Nephron (organoid): ENCODE results near the gene FOXN3.

Experiments
- H3K27ac Mint-ChIP-seq, 3 experiments: 2 replicates each; pipeline ENCODE4 v1.8.0; 2020; ENCODE audit warnings: mixed read lengths in 3 of 3, mild to moderate bottlenecking in 2 of 3, moderate library complexity in 1 of 3
- H3K27me3 Mint-ChIP-seq: 2 replicates; pipeline ENCODE4 v1.8.0; 2021; ENCODE audit warnings: low read depth, mild to moderate bottlenecking, moderate library complexity, mixed read lengths
- H3K36me3 Mint-ChIP-seq: 2 replicates; pipeline ENCODE4 v1.8.0; 2020; ENCODE audit warnings: low read depth, mixed read lengths
- H3K4me1 Mint-ChIP-seq: 2 replicates; pipeline ENCODE4 v1.8.0; 2020; ENCODE audit warnings: mixed read lengths
- H3K4me3 Mint-ChIP-seq, 3 experiments: 2 replicates each; pipeline ENCODE4 v1.8.0; 2020; ENCODE audit warnings: mild to moderate bottlenecking in 3 of 3, mixed read lengths in 3 of 3, moderate library complexity in 2 of 3
- H3K9me3 Mint-ChIP-seq: 2 replicates; pipeline ENCODE4 v1.8.0; 2020; ENCODE audit warnings: mixed read lengths
- CTCF ChIP-seq, 3 experiments: fragments of 200-600 bp; sonication (generic); IDR thresholded peaks; one replicate each; pipeline ENCODE4 v1.5.0; 2021; ENCODE audit warnings: antibody characterized with exemption in 3 of 3; ENCODE audit not compliant: unreplicated experiment in 3 of 3

The FOXN3 gene

GRCh38 chr14:89314274-89314673 is 102.8 kb downstream of the FOXN3 start:
- Mint-ChIP-seq H3K36me3 (peaks cover 16% of the 10 kb centered on the region), H3K9me3 (peaks cover 9% of the 10 kb centered on the region), H3K4me3 (no peak overlapping the region), H3K27ac (no peak overlapping the region), H3K27me3 (no peaks in the 10 kb centered on the region), H3K4me1 (peaks cover 8% of the 10 kb centered on the region)
- TF ChIP-seq CTCF (IDR thresholded peaks at IDR 0.05; ENCODE audit: unreplicated experiment in 3 of 3): no peak

- peaks cover 16% of the 10 kb centered on the region for H3K4me1 Mint-ChIP-seq
- no peaks in the 10 kb centered on the region for H3K27me3 Mint-ChIP-seq
- no peak overlapping the region for H3K4me3 Mint-ChIP-seq
- H3K36me3 Mint-ChIP-seq: peaks cover 8% of the 10 kb centered on the region
- no peak for TF ChIP-seq CTCF (IDR thresholded peaks at IDR 0.05; ENCODE audit: unreplicated experiment in 3 of 3)
- H3K9me3 Mint-ChIP-seq: peaks cover 3% of the 10 kb centered on the region
- no peak overlapping the region for H3K27ac Mint-ChIP-seq
Measured at GRCh38 chr14:89312932-89313331, 104.1 kb downstream of the FOXN3 start.

- no peak for TF ChIP-seq CTCF (IDR thresholded peaks at IDR 0.05; ENCODE audit: unreplicated experiment in 3 of 3)
- H3K27ac Mint-ChIP-seq: no peak overlapping the region
- no peak overlapping the region for H3K4me3 Mint-ChIP-seq
- H3K27me3 Mint-ChIP-seq: no peaks in the 10 kb centered on the region
- peaks cover 4% of the 10 kb centered on the region for H3K36me3 Mint-ChIP-seq
- H3K4me1 Mint-ChIP-seq: peaks cover 30% of the 10 kb centered on the region
- H3K9me3 Mint-ChIP-seq: peaks cover 3% of the 10 kb centered on the region
Measured at GRCh38 chr14:89310211-89310610, 106.8 kb downstream of the FOXN3 start.

- Mint-ChIP-seq H3K36me3 (peaks cover 4% of the 10 kb centered on the region), H3K4me1 (peaks cover 35% of the 10 kb centered on the region), H3K9me3 (peaks cover 3% of the 10 kb centered on the region), H3K4me3 (no peak overlapping the region), H3K27me3 (no peaks in the 10 kb centered on the region), H3K27ac (peak overlapping the region in 1 of 3 experiments; percentile 95)
- TF ChIP-seq CTCF (IDR thresholded peaks at IDR 0.05; ENCODE audit: unreplicated experiment in 3 of 3): no peak
Measured at GRCh38 chr14:89309670-89310177, 107.3 kb downstream of the FOXN3 start.

GRCh38 chr14:89308232-89308959 is 108.6 kb downstream of the FOXN3 start:
- no peak overlapping the region for H3K4me3 Mint-ChIP-seq
- no peaks in the 10 kb centered on the region for H3K27me3 Mint-ChIP-seq
- H3K36me3 Mint-ChIP-seq: no peaks in the 10 kb centered on the region
- H3K27ac Mint-ChIP-seq: peak overlapping the region in 2 of 3 experiments; percentile 5 to 95
- H3K9me3 Mint-ChIP-seq: no peaks in the 10 kb centered on the region
- H3K4me1 Mint-ChIP-seq: peaks cover 48% of the 10 kb centered on the region
- TF ChIP-seq CTCF (IDR thresholded peaks at IDR 0.05; ENCODE audit: unreplicated experiment in 3 of 3): no peak

GRCh38 chr14:89307409-89307808 is 109.6 kb downstream of the FOXN3 start:
- TF ChIP-seq CTCF (IDR thresholded peaks at IDR 0.05; ENCODE audit: unreplicated experiment in 3 of 3): no peak
- Mint-ChIP-seq H3K4me3 (peak overlapping the region in 2 of 3 experiments; percentile 36 to 47), H3K27me3 (no peaks in the 10 kb centered on the region), H3K4me1 (peaks cover 58% of the 10 kb centered on the region), H3K9me3 (no peaks in the 10 kb centered on the region), H3K36me3 (no peaks in the 10 kb centered on the region), H3K27ac (peak overlapping the region; percentile 25 to 95 (median 90))
